HEK293 (cell line): ENCODE results near the gene GUCY2D.

Source experiments
- CTCF ChIA-PET: fragments of 350-600 bp; formaldehyde crosslinking; extraction: SDS; loops from one replicate; lab custom pipeline; 2021; ENCODE audit warnings: antibody characterized with exemption; lab: Yijun Ruan, JAX
- POLR2A ChIA-PET: fragments of 300-600 bp; formaldehyde crosslinking; extraction: SDS; loops from one replicate; lab custom pipeline; 2020; ENCODE audit warnings: antibody characterized with exemption, inconsistent platforms; lab: Yijun Ruan, JAX
- H3K27ac ChIP-seq: fragments of 200-500 bp; sonication (Bioruptor generic); 2 replicates; pipeline ENCODE4 v1.5.1; 2014; ENCODE audit warnings: low read depth, low read length, control low read depth, inconsistent platforms; ENCODE audit errors: extremely low read depth
- H3K36me3 ChIP-seq, 2 experiments: fragments of 200-500 bp in 1 of 2; sonication (Bioruptor generic) in 1 of 2; 1 replicate in 1 of 2; 2 replicates in 1 of 2; pipeline ENCODE4 v1.5.1; 2014 to 2017; ENCODE audit warnings: inconsistent platforms in 2 of 2, low read length in 2 of 2; ENCODE audit not compliant: control insufficient read depth in 2 of 2, insufficient read depth in 1 of 2
- H3K4me1 ChIP-seq: fragments of 200-500 bp; sonication (Bioruptor generic); 2 replicates; pipeline ENCODE4 v1.5.1; 2014; ENCODE audit warnings: mild to moderate bottlenecking, low read length, inconsistent platforms; ENCODE audit not compliant: control insufficient read depth, insufficient read depth
- H3K4me3 ChIP-seq: 2 replicates; pipeline ENCODE4 v1.5.1; 2011; ENCODE audit warnings: low read depth, mild to moderate bottlenecking, control low read depth, low read length, moderate library complexity
- H3K9me3 ChIP-seq: fragments of 200-500 bp; sonication (Bioruptor generic); 2 replicates; pipeline ENCODE4 v1.5.1; 2014; ENCODE audit warnings: low read depth, low read length, inconsistent platforms; ENCODE audit not compliant: control insufficient read depth, insufficient read depth
- BCL11B ChIP-seq: fragments of 450-650 bp; formaldehyde crosslinking; IDR thresholded peaks from 2 replicates; pipeline ENCODE4 v1.5.1; 2016; ENCODE audit warnings: low read depth, missing biosample characterization, missing genetic modification characterization
- FEZF1 ChIP-seq: fragments of 450-650 bp; formaldehyde crosslinking; IDR thresholded peaks from 2 replicates; pipeline ENCODE4 v1.5.1; 2016; ENCODE audit warnings: missing biosample characterization, missing genetic modification characterization
- GLI4 ChIP-seq: fragments of 450-650 bp; formaldehyde crosslinking; IDR thresholded peaks from 2 replicates; pipeline ENCODE4 v1.5.1; 2016; ENCODE audit warnings: missing biosample characterization, missing genetic modification characterization
- RBAK ChIP-seq: fragments of 450-650 bp; formaldehyde crosslinking; IDR thresholded peaks from 2 replicates; pipeline ENCODE4 v1.5.1; 2016; ENCODE audit warnings: missing biosample characterization, missing genetic modification characterization
- REPIN1 ChIP-seq: fragments of 450-650 bp; formaldehyde crosslinking; IDR thresholded peaks from 2 replicates; pipeline ENCODE4 v1.5.1; 2017; ENCODE audit warnings: missing biosample characterization, missing genetic modification characterization, low read depth
- SP7 ChIP-seq: fragments of 450-650 bp; formaldehyde crosslinking; IDR thresholded peaks from 2 replicates; pipeline ENCODE4 v1.5.1; 2016; ENCODE audit warnings: missing biosample characterization, missing genetic modification characterization
- ZFP3 ChIP-seq: fragments of 450-650 bp; formaldehyde crosslinking; IDR thresholded peaks from 2 replicates; pipeline ENCODE4 v1.5.1; 2016; ENCODE audit warnings: low read depth, missing biosample characterization, missing genetic modification characterization
- ZFP41 ChIP-seq: fragments of 450-650 bp; formaldehyde crosslinking; IDR thresholded peaks from 2 replicates; pipeline ENCODE4 v1.5.1; 2016; ENCODE audit warnings: missing biosample characterization, missing genetic modification characterization, borderline replicate concordance
- ZNF146 ChIP-seq: fragments of 450-650 bp; formaldehyde crosslinking; IDR thresholded peaks from 2 replicates; pipeline ENCODE4 v1.5.1; 2016; ENCODE audit warnings: missing biosample characterization, missing genetic modification characterization
- ZNF174 ChIP-seq: fragments of 450-650 bp; formaldehyde crosslinking; IDR thresholded peaks from 2 replicates; pipeline ENCODE4 v1.5.0; 2017; ENCODE audit warnings: missing biosample characterization, mild to moderate bottlenecking, missing genetic modification characterization
- ZNF214 ChIP-seq: fragments of 450-650 bp; formaldehyde crosslinking; IDR thresholded peaks from 2 replicates; pipeline ENCODE4 v1.5.1; 2017; ENCODE audit warnings: missing biosample characterization, mild to moderate bottlenecking, missing genetic modification characterization, borderline replicate concordance
- ZNF223 ChIP-seq: fragments of 450-650 bp; formaldehyde crosslinking; IDR thresholded peaks from 2 replicates; pipeline ENCODE4 v1.5.1; 2016; ENCODE audit warnings: missing biosample characterization, missing genetic modification characterization
- ZNF274 ChIP-seq, 2 experiments: fragments of 200-500 bp in 1 of 2; fragments of 450-650 bp in 1 of 2; sonication (Bioruptor generic) in 1 of 2; formaldehyde crosslinking in 1 of 2; IDR thresholded peaks; 2 replicates each; pipeline versions ENCODE4 v1.5.1 to v1.6.1; 2014 to 2016; ENCODE audit warnings: borderline replicate concordance in 1 of 2, inconsistent platforms in 1 of 2, low read length in 1 of 2, missing biosample characterization in 1 of 2, missing genetic modification characterization in 1 of 2
- ZNF341 ChIP-seq: fragments of 450-650 bp; formaldehyde crosslinking; IDR thresholded peaks from 2 replicates; pipeline ENCODE4; 2016; ENCODE audit warnings: low read depth, missing biosample characterization, missing genetic modification characterization
- ZNF366 ChIP-seq: fragments of 450-650 bp; formaldehyde crosslinking; conservative IDR thresholded peaks from 2 replicates; pipeline ENCODE4 v1.5.1; 2016; ENCODE audit warnings: missing biosample characterization, missing genetic modification characterization
- ZNF521 ChIP-seq: fragments of 450-650 bp; formaldehyde crosslinking; IDR thresholded peaks from 2 replicates; pipeline ENCODE4 v1.5.1; 2017; ENCODE audit warnings: missing biosample characterization, mild to moderate bottlenecking, missing genetic modification characterization
- ZNF530 ChIP-seq: fragments of 450-650 bp; formaldehyde crosslinking; IDR thresholded peaks from 2 replicates; pipeline ENCODE4 v1.5.1; 2016; ENCODE audit warnings: low read depth, missing biosample characterization, missing genetic modification characterization
- ZNF548 ChIP-seq: fragments of 450-650 bp; formaldehyde crosslinking; IDR thresholded peaks from 2 replicates; pipeline ENCODE4 v1.5.1; 2016; ENCODE audit warnings: missing biosample characterization, missing genetic modification characterization
- ZNF571 ChIP-seq: fragments of 450-650 bp; formaldehyde crosslinking; IDR thresholded peaks from 2 replicates; pipeline ENCODE4 v1.5.0; 2017; ENCODE audit warnings: missing biosample characterization, missing genetic modification characterization
- ZNF670 ChIP-seq: fragments of 450-650 bp; formaldehyde crosslinking; IDR thresholded peaks from 2 replicates; pipeline ENCODE4 v1.5.1; 2016; ENCODE audit warnings: missing biosample characterization, missing genetic modification characterization, low read depth
- TF ChIP-seq, protein P1 (sequence below): fragments of 450-650 bp; formaldehyde crosslinking; IDR thresholded peaks from 2 replicates; pipeline ENCODE4 v1.5.1; 2016; ENCODE audit warnings: missing biosample characterization, missing genetic modification characterization

Gene GUCY2D

GRCh38 chr17:7977039-7977438 lies 25.4 kb upstream of the GUCY2D start:
- H3K27ac ChIP-seq: no peak overlapping the region
- TF ChIP-seq REPIN1 (tag by site-specific recombination) (no peak), ZNF146 (tag by site-specific recombination) (no peak)
- TF ChIP-seq, all 188 proteins: peak for 0
- H3K4me1 ChIP-seq: no peaks in the 10 kb centered on the region
- H3K4me3 ChIP-seq: no peak overlapping the region
- POLR2A ChIA-PET: no interaction called here
- no peaks in the 10 kb centered on the region for H3K36me3 ChIP-seq
- CTCF ChIA-PET: interaction anchor here (1.2 to 2.5 kb wide), 3 partner anchors 8 to 13 kb away, joined by 3 to 14 read pairs (median 3); no protein-coding TSS in a partner anchor
- no peaks in the 10 kb centered on the region for H3K9me3 ChIP-seq

GRCh38 chr17:7977805-7978204 lies 24.6 kb upstream of the GUCY2D start:
- H3K36me3 ChIP-seq: no peaks in the 10 kb centered on the region
- H3K4me1 ChIP-seq: no peaks in the 10 kb centered on the region
- POLR2A ChIA-PET: no interaction called here
- TF ChIP-seq SP7 (tag by site-specific recombination) (peak; percentile 76), BCL11B (no peak)
- no peak overlapping the region for H3K27ac ChIP-seq
- CTCF ChIA-PET: interaction anchor here (0.7 to 4.3 kb wide), 5 partner anchors 7 to 234 kb away, joined by 3 to 27 read pairs (median 4); no protein-coding TSS in a partner anchor
- H3K9me3 ChIP-seq: no peaks in the 10 kb centered on the region
- H3K4me3 ChIP-seq: no peak overlapping the region

GRCh38 chr17:7982173-7982572 lies 20.2 kb upstream of the GUCY2D start:
- Histone ChIP-seq H3K4me3 (no peak overlapping the region), H3K9me3 (no peaks in the 10 kb centered on the region), H3K36me3 (no peaks in the 10 kb centered on the region), H3K27ac (no peak overlapping the region), H3K4me1 (no peaks in the 10 kb centered on the region)
- ChIA-PET CTCF (interaction anchor here (0.5 to 10.0 kb wide), 15 partner anchors 9 to 239 kb away, joined by 3 to 92 read pairs (median 9); partner anchors contain the start of genes CNTROB and RNF227), POLR2A (interaction anchor here (1.1 kb wide), 1 partner anchor 295 kb away, joined by 3 read pairs; the partner anchor contains the start of gene TP53)
- TF ChIP-seq ZNF146 (tag by site-specific recombination) (no peak), ZNF366 (no peak), GLI4 (tag by site-specific recombination) (no peak), FEZF1 (tag by site-specific recombination) (no peak), ZFP41 (tag by site-specific recombination) (no peak)

- POLR2A ChIA-PET: interaction anchor here (1.1 kb wide), 1 partner anchor 295 kb away, joined by 3 read pairs; the partner anchor contains the start of gene TP53
- Histone ChIP-seq H3K4me3 (no peak overlapping the region), H3K4me1 (no peaks in the 10 kb centered on the region), H3K36me3 (no peaks in the 10 kb centered on the region), H3K27ac (no peak overlapping the region), H3K9me3 (no peaks in the 10 kb centered on the region)
- CTCF ChIA-PET: interaction anchor here (0.6 to 10.0 kb wide), 15 partner anchors 11 to 401 kb away, joined by 3 to 92 read pairs (median 6); partner anchors contain the start of genes CNTROB and RNF227
- TF ChIP-seq ZNF341 (tag by site-specific recombination): no peak
- no peak for TF ChIP-seq ZNF571 (tag by site-specific recombination)
- TF ChIP-seq ZNF548: no peak
- no peak for TF ChIP-seq ZNF214 (tag by site-specific recombination)
- TF ChIP-seq SP7 (tag by site-specific recombination): no peak
- no peak for TF ChIP-seq ZNF521 (tag by site-specific recombination)
- no peak for TF ChIP-seq ZNF274 (IDR thresholded peaks at IDR 0.05; ENCODE audit: low read length)
- TF ChIP-seq ZNF274 (tag by site-specific recombination; IDR thresholded peaks at IDR 0.05; ENCODE audit: borderline replicate concordance): no peak
- no peak for TF ChIP-seq RBAK (tag by site-specific recombination)
- no peak for TF ChIP-seq ZNF174 (tag by site-specific recombination)
- no peak for TF ChIP-seq ZFP3 (tag by site-specific recombination)
- TF ChIP-seq ZNF530: no peak
- TF ChIP-seq ZNF670: no peak
- TF ChIP-seq ZNF223 (tag by site-specific recombination): no peak
- TF ChIP-seq, protein P1, sequence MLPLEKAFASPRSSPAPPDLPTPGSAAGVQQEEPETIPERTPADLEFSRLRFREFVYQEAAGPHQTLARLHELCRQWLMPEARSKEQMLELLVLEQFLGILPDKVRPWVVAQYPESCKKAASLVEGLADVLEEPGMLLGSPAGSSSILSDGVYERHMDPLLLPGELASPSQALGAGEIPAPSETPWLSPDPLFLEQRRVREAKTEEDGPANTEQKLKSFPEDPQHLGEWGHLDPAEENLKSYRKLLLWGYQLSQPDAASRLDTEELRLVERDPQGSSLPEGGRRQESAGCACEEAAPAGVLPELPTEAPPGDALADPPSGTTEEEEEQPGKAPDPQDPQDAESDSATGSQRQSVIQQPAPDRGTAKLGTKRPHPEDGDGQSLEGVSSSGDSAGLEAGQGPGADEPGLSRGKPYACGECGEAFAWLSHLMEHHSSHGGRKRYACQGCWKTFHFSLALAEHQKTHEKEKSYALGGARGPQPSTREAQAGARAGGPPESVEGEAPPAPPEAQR (tag by site-specific recombination): no peak
Measured at GRCh38 chr17:7982666-7983065, 19.7 kb upstream of the GUCY2D start.
